Eye (tissue), 1 donor: ENCODE data around the gene PPP4R2.

Experiments
- DNase-seq: peaks from one replicate; pipeline ENCODE4 v3.0.0-alpha.2; 2015

PPP4R2 gene

GRCh38 chr3:73071952-73072351, 75.3 kb downstream of the PPP4R2 start:
- no peak for DNase-seq

- DNase-seq, result no peak
Measured at GRCh38 chr3:73072634-73073033, 76.0 kb downstream of the PPP4R2 start.

- no peak for DNase-seq
Measured at GRCh38 chr3:73073091-73073707, 76.6 kb downstream of the PPP4R2 start.

- DNase-seq, result no peak
Measured at GRCh38 chr3:73074781-73075180, 78.2 kb downstream of the PPP4R2 start.

GRCh38 chr3:73080216-73080966, 83.8 kb downstream of the PPP4R2 start:
- DNase-seq, result peak; percentile 37

- DNase-seq, result no peak
Measured at GRCh38 chr3:73081140-73081539, 84.5 kb downstream of the PPP4R2 start.

GRCh38 chr3:73084170-73084569, 87.6 kb downstream of the PPP4R2 start:
- DNase-seq, result no peak

- DNase-seq, result peak; percentile 77
Measured at GRCh38 chr3:73086071-73086494, 89.5 kb downstream of the PPP4R2 start.

GRCh38 chr3:73094129-73094528, 97.5 kb downstream of the PPP4R2 start:
- no peak for DNase-seq

GRCh38 chr3:73094951-73095350, 98.3 kb downstream of the PPP4R2 start:
- DNase-seq, result no peak

GRCh38 chr3:73096169-73096568, 99.6 kb downstream of the PPP4R2 start:
- no peak for DNase-seq

- DNase-seq, result no peak
Measured at GRCh38 chr3:73098026-73098425, 101.4 kb downstream of the PPP4R2 start.

- DNase-seq, result no peak
Measured at GRCh38 chr3:73098873-73099272, 102.3 kb downstream of the PPP4R2 start.

GRCh38 chr3:73100741-73101559, 104.3 kb downstream of the PPP4R2 start:
- DNase-seq, result peak; percentile 96

- no peak for DNase-seq
Measured at GRCh38 chr3:73101881-73102280, 105.3 kb downstream of the PPP4R2 start.

GRCh38 chr3:73107215-73107614, 110.6 kb downstream of the PPP4R2 start:
- DNase-seq, result no peak

GRCh38 chr3:73107676-73108187, 111.1 kb downstream of the PPP4R2 start:
- no peak for DNase-seq

GRCh38 chr3:73108750-73109149, 112.1 kb downstream of the PPP4R2 start:
- no peak for DNase-seq

GRCh38 chr3:73110530-73110929, 113.9 kb downstream of the PPP4R2 start:
- no peak for DNase-seq

GRCh38 chr3:73114711-73115110, 118.1 kb downstream of the PPP4R2 start:
- no peak for DNase-seq

GRCh38 chr3:73115806-73116205, 119.2 kb downstream of the PPP4R2 start:
- no peak for DNase-seq
